ENCODE data around the gene PPAT. TPM values are rescaled to one million over a fixed set of nuclear protein-coding genes. Genes with fewer than 3 reads are reported as not detected.

PPAT gene
- total and polyA plus RNA-seq, 7 experiments from 2014 or later = 7.7 to 30.7 (median 15.3) TPM

DNA sequence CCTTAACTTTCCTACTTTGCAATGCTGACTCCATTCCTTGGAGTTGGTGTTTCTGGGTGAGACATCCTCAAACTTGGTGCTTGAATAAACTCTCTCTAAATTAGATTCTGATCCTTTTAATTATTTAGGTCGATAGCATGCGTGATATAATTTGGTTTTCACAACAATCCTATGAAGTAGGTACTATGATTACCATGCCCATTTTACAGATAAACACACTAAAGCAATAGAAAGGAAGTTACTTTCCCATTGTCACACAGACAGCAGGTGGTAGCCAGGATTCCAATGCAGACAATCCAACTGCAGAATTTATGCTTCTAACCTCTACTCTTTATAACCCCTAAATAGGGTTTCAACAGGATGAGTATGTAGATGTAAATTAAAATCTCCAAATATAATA, 26.4 kb downstream of the PPAT start:
- H3K27me3 Mint-ChIP-seq = no peaks in the 10 kb centered on the region
- no peak overlapping the region for H3K27ac Mint-ChIP-seq
- Histone ChIP-seq H3K27ac (ENCODE audit: low read depth, low read length) (no peak overlapping the region), H3K4me3 (ENCODE audit: low read length) (no peak overlapping the region), H3K36me3 (ENCODE audit: control insufficient read depth in 2 of 3, insufficient read depth in 3 of 3, low read length in 3 of 3) (peaks cover 0 to 13% (median 5%) of the 10 kb centered on the region in 3 experiments), H3K4me1 (ENCODE audit: control insufficient read depth in 2 of 2, insufficient read depth in 2 of 2, low read length in 2 of 2) (no peaks in the 10 kb centered on the region), H3K9me3 (ENCODE audit: control insufficient read depth in 2 of 3, low read length in 3 of 3) (no peaks in the 10 kb centered on the region), H3K27me3 (ENCODE audit: control insufficient read depth in 2 of 2, insufficient read depth in 2 of 2, low read length in 2 of 2) (no peaks in the 10 kb centered on the region)
- ChIA-PET POLR2A (interaction anchor here (0.6 kb wide), 1 partner anchor 496 kb away, joined by 3 read pairs; no protein-coding TSS in a partner anchor), CTCF (no interaction called here)
- DNase-seq = no peak
- H3K4me1 Mint-ChIP-seq = peaks cover 6 to 27% (median 21%) of the 10 kb centered on the region in 7 donors
- peaks cover 0 to 29% (median 4%) of the 10 kb centered on the region in 5 donors for H3K36me3 Mint-ChIP-seq
- no peaks in the 10 kb centered on the region for H3K9me3 Mint-ChIP-seq
- ATAC-seq = no peak
- intact Hi-C loops (cut with micrococcal nuclease) = no loop called here
- H3K4me3 Mint-ChIP-seq = no peak overlapping the region

DNA sequence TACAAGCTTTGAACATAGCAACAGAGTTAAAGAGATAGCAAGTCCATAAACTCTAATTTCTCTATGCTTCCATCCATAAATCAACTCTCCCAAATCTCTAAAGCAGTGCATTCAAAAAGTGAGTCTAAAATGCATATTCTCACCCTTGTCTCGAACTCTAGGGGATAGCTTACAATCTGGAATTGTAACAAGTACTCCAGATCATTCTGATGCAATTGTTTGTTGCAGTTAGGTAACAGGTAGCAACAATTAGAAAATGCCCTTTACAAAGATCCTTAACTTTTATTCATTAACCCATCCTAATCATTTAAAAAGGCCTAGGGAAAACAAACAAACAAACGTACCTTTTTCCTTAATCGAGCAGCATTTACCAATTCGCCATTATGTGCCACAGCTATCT, 29.3 kb downstream of the PPAT start:
- Mint-ChIP-seq H3K4me1 (peaks cover 0 to 19% (median 8%) of the 10 kb centered on the region in 7 donors), H3K27ac (no peak overlapping the region), H3K27me3 (no peaks in the 10 kb centered on the region), H3K4me3 (no peak overlapping the region), H3K9me3 (no peaks in the 10 kb centered on the region), H3K36me3 (peaks cover 0 to 35% (median 7%) of the 10 kb centered on the region in 5 donors)
- intact Hi-C loops (cut with micrococcal nuclease) = no loop called here
- DNase-seq (no peak), ATAC-seq (no peak)
- H3K9me3 ChIP-seq (ENCODE audit: control insufficient read depth in 2 of 3, low read length in 3 of 3) = no peaks in the 10 kb centered on the region
- POLR2A ChIA-PET = no interaction called here
- H3K27ac ChIP-seq (ENCODE audit: low read depth, low read length) = no peak overlapping the region
- H3K27me3 ChIP-seq (ENCODE audit: control insufficient read depth in 2 of 2, insufficient read depth in 2 of 2, low read length in 2 of 2) = no peaks in the 10 kb centered on the region
- peaks cover 0 to 20% (median 5%) of the 10 kb centered on the region in 3 experiments for H3K36me3 ChIP-seq (ENCODE audit: control insufficient read depth in 2 of 3, insufficient read depth in 3 of 3, low read length in 3 of 3)
- H3K4me3 ChIP-seq (ENCODE audit: low read length) = no peak overlapping the region
- no peaks in the 10 kb centered on the region for H3K4me1 ChIP-seq (ENCODE audit: control insufficient read depth in 2 of 2, insufficient read depth in 2 of 2, low read length in 2 of 2)
- CTCF ChIA-PET = no interaction called here

DNA sequence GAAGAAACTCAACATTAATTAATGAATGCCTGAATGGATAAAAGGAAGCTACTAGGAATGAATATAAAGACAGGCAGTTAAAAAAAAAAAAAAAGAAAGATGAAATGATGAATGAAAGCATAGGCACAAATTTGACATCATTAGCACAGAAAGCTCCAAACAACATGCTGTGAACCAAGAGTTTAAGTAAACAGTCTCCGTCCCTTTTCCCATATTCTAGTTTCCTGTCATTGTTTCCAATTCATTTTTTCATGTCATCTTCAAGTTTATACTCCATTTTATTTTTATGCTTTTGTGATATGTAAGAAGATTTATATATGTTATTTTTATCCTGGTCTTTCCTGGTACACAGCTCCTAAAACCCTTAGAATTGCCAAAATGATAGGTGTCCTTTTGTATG, 30.4 kb downstream of the PPAT start:
- no peak overlapping the region for H3K27ac Mint-ChIP-seq
- H3K27me3 Mint-ChIP-seq = no peaks in the 10 kb centered on the region
- H3K4me1 Mint-ChIP-seq = peaks cover 0 to 10% (median 0%) of the 10 kb centered on the region in 7 donors
- Histone ChIP-seq H3K27ac (ENCODE audit: low read depth, low read length) (no peak overlapping the region), H3K36me3 (ENCODE audit: control insufficient read depth in 2 of 3, insufficient read depth in 3 of 3, low read length in 3 of 3) (peaks cover 0 to 31% (median 5%) of the 10 kb centered on the region in 3 experiments), H3K9me3 (ENCODE audit: control insufficient read depth in 2 of 3, low read length in 3 of 3) (no peaks in the 10 kb centered on the region), H3K4me3 (ENCODE audit: low read length) (no peak overlapping the region), H3K4me1 (ENCODE audit: control insufficient read depth in 2 of 2, insufficient read depth in 2 of 2, low read length in 2 of 2) (no peaks in the 10 kb centered on the region), H3K27me3 (ENCODE audit: control insufficient read depth in 2 of 2, insufficient read depth in 2 of 2, low read length in 2 of 2) (no peaks in the 10 kb centered on the region)
- peaks cover 0 to 44% (median 8%) of the 10 kb centered on the region in 5 donors for H3K36me3 Mint-ChIP-seq
- CTCF ChIA-PET = interaction anchor here (0.7 kb wide), 1 partner anchor 462 kb away, joined by 3 read pairs; no protein-coding TSS in a partner anchor
- intact Hi-C loops (cut with micrococcal nuclease) = no loop called here
- no peaks in the 10 kb centered on the region for H3K9me3 Mint-ChIP-seq
- no peak for DNase-seq
- ATAC-seq = no peak
- H3K4me3 Mint-ChIP-seq = no peak overlapping the region
- POLR2A ChIA-PET = interaction anchor here (0.6 kb wide), 1 partner anchor 63 kb away, joined by 3 read pairs; no protein-coding TSS in a partner anchor

DNA sequence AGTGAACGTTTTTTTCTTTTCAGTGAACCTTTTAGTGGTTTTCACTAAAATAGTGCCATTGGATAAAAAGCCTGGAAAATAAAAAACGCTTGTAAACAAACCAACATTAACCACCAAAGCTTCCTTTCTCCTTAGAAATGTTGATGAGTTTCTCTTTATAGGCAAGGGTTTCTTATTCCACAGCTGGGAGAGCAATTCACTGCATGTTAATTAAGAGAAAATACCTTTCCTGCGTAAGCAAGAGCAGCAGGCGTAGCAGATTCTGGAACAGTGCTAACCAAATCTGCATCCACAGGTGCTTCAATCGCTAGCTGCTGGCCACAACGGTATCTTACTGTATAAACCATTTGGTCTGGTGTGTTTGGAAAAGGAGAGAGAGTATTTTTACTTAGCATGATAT, 34.9 kb downstream of the PPAT start:
- H3K9me3 ChIP-seq (ENCODE audit: control insufficient read depth in 2 of 3, low read length in 3 of 3) = no peaks in the 10 kb centered on the region
- Mint-ChIP-seq H3K4me3 (no peak overlapping the region), H3K27me3 (no peaks in the 10 kb centered on the region), H3K36me3 (peaks cover 0 to 24% (median 1%) of the 10 kb centered on the region in 5 donors), H3K9me3 (no peaks in the 10 kb centered on the region), H3K4me1 (no peaks in the 10 kb centered on the region), H3K27ac (no peak overlapping the region)
- H3K4me1 ChIP-seq (ENCODE audit: control insufficient read depth in 2 of 2, insufficient read depth in 2 of 2, low read length in 2 of 2) = no peaks in the 10 kb centered on the region
- CTCF ChIA-PET = interaction anchor here (1.0 kb wide), 1 partner anchor 13 kb away, joined by 4 read pairs; the partner anchor contains the start of gene AASDH
- H3K27me3 ChIP-seq (ENCODE audit: control insufficient read depth in 2 of 2, insufficient read depth in 2 of 2, low read length in 2 of 2) = no peaks in the 10 kb centered on the region
- ATAC-seq = no peak
- intact Hi-C loops (cut with micrococcal nuclease) = no loop called here
- no peak overlapping the region for H3K27ac ChIP-seq (ENCODE audit: low read depth, low read length)
- no peak overlapping the region for H3K4me3 ChIP-seq (ENCODE audit: low read length)
- H3K36me3 ChIP-seq (ENCODE audit: control insufficient read depth in 2 of 3, insufficient read depth in 3 of 3, low read length in 3 of 3) = peaks cover 0 to 22% (median 0%) of the 10 kb centered on the region in 3 experiments
- DNase-seq = no peak
- POLR2A ChIA-PET = interaction anchor here (1.0 kb wide), 1 partner anchor 13 kb away, joined by 5 read pairs; the partner anchor contains the start of gene AASDH

DNA sequence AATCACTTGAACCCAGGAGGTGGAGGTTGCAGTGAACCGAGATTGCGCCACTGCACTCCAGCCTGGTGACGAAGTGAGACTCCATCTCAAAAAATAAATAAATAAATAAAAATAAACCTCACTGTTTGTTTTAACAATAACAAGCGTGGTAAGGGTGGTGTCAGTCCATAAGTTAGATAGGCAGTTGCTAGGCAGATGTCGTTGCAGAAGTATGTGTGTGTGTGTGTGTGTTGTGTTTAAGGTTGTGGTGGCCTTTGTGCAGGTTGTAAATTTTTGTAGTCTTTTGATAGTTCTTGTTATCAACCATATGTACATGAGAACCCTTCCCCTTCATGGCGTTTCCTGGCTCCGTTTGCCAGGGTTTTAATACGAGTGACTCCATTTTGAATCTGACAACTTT, 44.1 kb downstream of the PPAT start:
- Mint-ChIP-seq H3K27me3 (no peaks in the 10 kb centered on the region), H3K4me3 (no peak overlapping the region), H3K9me3 (peaks cover 0 to 6% (median 0%) of the 10 kb centered on the region in 11 donors), H3K4me1 (peaks cover 15 to 51% (median 36%) of the 10 kb centered on the region in 7 donors), H3K36me3 (peaks cover 0 to 15% (median 0%) of the 10 kb centered on the region in 5 donors), H3K27ac (peak overlapping the region in 2 of 9 donors; percentile 51 to 54)
- H3K4me1 ChIP-seq (ENCODE audit: control insufficient read depth in 2 of 2, insufficient read depth in 2 of 2, low read length in 2 of 2) = peaks cover 11 to 13% of the 10 kb centered on the region in 2 donors
- CTCF ChIA-PET = no interaction called here
- intact Hi-C loops (cut with micrococcal nuclease) = no loop called here
- H3K4me3 ChIP-seq (ENCODE audit: low read length) = no peak overlapping the region
- POLR2A ChIA-PET = no interaction called here
- ATAC-seq (no peak), DNase-seq (no peak)
- no peaks in the 10 kb centered on the region for H3K9me3 ChIP-seq (ENCODE audit: control insufficient read depth in 2 of 3, low read length in 3 of 3)
- H3K27me3 ChIP-seq (ENCODE audit: control insufficient read depth in 2 of 2, insufficient read depth in 2 of 2, low read length in 2 of 2) = no peaks in the 10 kb centered on the region
- H3K36me3 ChIP-seq (ENCODE audit: control insufficient read depth in 2 of 3, insufficient read depth in 3 of 3, low read length in 3 of 3) = no peaks in the 10 kb centered on the region
- no peak overlapping the region for H3K27ac ChIP-seq (ENCODE audit: low read depth, low read length)

DNA sequence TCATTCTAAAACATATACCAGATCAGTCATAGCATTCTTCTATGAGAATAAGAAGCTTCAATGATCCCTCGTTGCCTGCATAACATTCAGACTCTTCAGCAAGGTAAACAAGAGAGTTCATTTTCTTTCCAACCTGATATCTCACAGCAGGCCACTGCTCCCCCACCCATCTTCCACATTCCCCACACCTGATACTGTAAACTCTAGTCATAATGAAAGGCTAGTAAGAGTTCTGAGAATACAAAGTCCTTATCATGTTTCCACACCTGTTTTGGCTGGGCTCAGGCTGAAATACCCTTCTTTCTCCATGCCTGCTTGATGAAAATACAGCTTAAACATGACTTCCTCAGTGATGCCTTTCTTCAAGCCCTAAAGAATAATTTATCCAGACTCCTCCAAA, 45.9 kb downstream of the PPAT start:
- POLR2A ChIA-PET = interaction anchor here (1.1 kb wide), 1 partner anchor 589 kb away, joined by 3 read pairs; the partner anchor contains the start of gene POLR2B
- Histone ChIP-seq H3K27ac (ENCODE audit: low read depth, low read length) (no peak overlapping the region), H3K9me3 (ENCODE audit: control insufficient read depth in 2 of 3, low read length in 3 of 3) (no peaks in the 10 kb centered on the region), H3K36me3 (ENCODE audit: control insufficient read depth in 2 of 3, insufficient read depth in 3 of 3, low read length in 3 of 3) (no peaks in the 10 kb centered on the region), H3K4me1 (ENCODE audit: control insufficient read depth in 2 of 2, insufficient read depth in 2 of 2, low read length in 2 of 2) (peaks cover 15 to 18% of the 10 kb centered on the region in 2 donors), H3K4me3 (ENCODE audit: low read length) (no peak overlapping the region), H3K27me3 (ENCODE audit: control insufficient read depth in 2 of 2, insufficient read depth in 2 of 2, low read length in 2 of 2) (no peaks in the 10 kb centered on the region)
- CTCF ChIA-PET = no interaction called here
- Mint-ChIP-seq H3K27me3 (no peaks in the 10 kb centered on the region), H3K27ac (peak overlapping the region; percentile 3 to 100 (median 67)), H3K36me3 (peaks cover 0 to 11% (median 0%) of the 10 kb centered on the region in 5 donors), H3K4me1 (peaks cover 18 to 56% (median 40%) of the 10 kb centered on the region in 7 donors), H3K9me3 (peaks cover 0 to 6% (median 0%) of the 10 kb centered on the region in 11 donors), H3K4me3 (peak overlapping the region in 6 of 10 donors; percentile 19 to 99 (median 65))
- no peak for ATAC-seq
- intact Hi-C loops (cut with micrococcal nuclease) = loop anchor here (5.0 to 10.0 kb wide), 5 partner anchors 537 to 1447 kb away; partner anchors contain the start of genes SRD5A3 (in 2 of the 2), EXOC1 (in 1 of the 2) and TMEM165 (in 1 of the 2)
- no peak for DNase-seq

Measured in naive thymus-derived CD4-positive, alpha-beta T cell (primary cell).